GM23338 (cell line): ENCODE results near the gene GAREM2. TPM values are rescaled to one million over a fixed set of nuclear protein-coding genes. Genes with fewer than 3 reads are reported as not detected.

Experiments
- ATAC-seq: fragments of 200-7000 bp; cut with Tn5 transposase; 3 replicates; pipeline ENCODE4 v1.9.1; 2020
- DNase-seq: peaks from one replicate; pipeline ENCODE4 v3.0.0-alpha.2; 2015; ENCODE audit warnings: low spot score
- H2AFZ ChIP-seq: fragments of 200-600 bp; sonication (generic); 2 replicates; pipeline ENCODE4 v1.8.0; 2016; ENCODE audit warnings: antibody characterized with exemption, mild to moderate bottlenecking, moderate library complexity
- H3F3A ChIP-seq: fragments of 200-600 bp; sonication (generic); replicated peaks from 2 replicates; pipeline ENCODE4 v1.8.0; 2017; ENCODE audit warnings: antibody characterized with exemption, mixed run types, low read depth
- H3K27ac ChIP-seq: fragments of 200-600 bp; sonication (generic); 2 replicates; pipeline ENCODE4 v1.6.1; 2016; ENCODE audit warnings: low read depth
- H3K27me3 ChIP-seq: fragments of 200-600 bp; sonication (generic); 2 replicates; pipeline ENCODE4 v1.8.0; 2016; ENCODE audit warnings: mild to moderate bottlenecking, mixed run types, moderate library complexity; ENCODE audit not compliant: insufficient read depth
- H3K36me3 ChIP-seq: fragments of 200-600 bp; sonication (generic); 2 replicates; pipeline ENCODE4 v1.8.0; 2016; ENCODE audit warnings: mild to moderate bottlenecking; ENCODE audit not compliant: insufficient read depth
- H3K4me1 ChIP-seq: fragments of 200-600 bp; sonication (generic); 2 replicates; pipeline ENCODE4 v1.8.0; 2016; ENCODE audit warnings: mild to moderate bottlenecking, moderate library complexity; ENCODE audit not compliant: insufficient read depth
- H3K4me2 ChIP-seq: fragments of 200-600 bp; sonication (generic); 2 replicates; pipeline ENCODE4 v1.7.1; 2017; ENCODE audit warnings: mixed run types
- H3K4me3 ChIP-seq: fragments of 200-600 bp; sonication (generic); 2 replicates; pipeline ENCODE4 v1.6.1; 2016; ENCODE audit warnings: mixed run types
- H3K79me2 ChIP-seq: fragments of 200-600 bp; sonication (generic); replicated peaks from 2 replicates; pipeline ENCODE4 v1.8.0; 2017; ENCODE audit warnings: mild to moderate bottlenecking; ENCODE audit not compliant: insufficient read depth
- H3K9me2 ChIP-seq: fragments of 200-600 bp; sonication (generic); 2 replicates; pipeline ENCODE4 v1.8.0; 2017; ENCODE audit not compliant: insufficient read depth
- H4K20me1 ChIP-seq: fragments of 200-600 bp; sonication (generic); replicated peaks from 2 replicates; pipeline ENCODE4 v1.8.0; 2017; ENCODE audit warnings: mild to moderate bottlenecking; ENCODE audit not compliant: insufficient read depth
- H3K27ac Mint-ChIP-seq: 2 replicates; pipeline ENCODE4 v1.8.0; 2020; ENCODE audit warnings: inconsistent platforms, mild to moderate bottlenecking, moderate library complexity, mixed read lengths
- H3K27me3 Mint-ChIP-seq: 3 replicates; pipeline ENCODE4 v1.8.0; 2022; ENCODE audit warnings: low read depth, mild to moderate bottlenecking, moderate library complexity, mixed read lengths, inconsistent platforms; ENCODE audit not compliant: insufficient read depth, poor library complexity
- H3K36me3 Mint-ChIP-seq: 3 replicates; pipeline ENCODE4 v1.8.0; 2021; ENCODE audit warnings: low read depth, mild to moderate bottlenecking, inconsistent platforms, moderate library complexity, mixed read lengths
- H3K4me1 Mint-ChIP-seq: 3 replicates; pipeline ENCODE4 v1.8.0; 2020; ENCODE audit warnings: mild to moderate bottlenecking, inconsistent platforms, mixed read lengths
- H3K4me3 Mint-ChIP-seq: 3 replicates; pipeline ENCODE4 v1.8.0; 2021; ENCODE audit warnings: moderate library complexity, mild to moderate bottlenecking, inconsistent platforms, mixed read lengths
- H3K9me3 Mint-ChIP-seq: 3 replicates; pipeline ENCODE4 v1.8.0; 2020; ENCODE audit warnings: moderate library complexity, mild to moderate bottlenecking, inconsistent platforms, mixed read lengths
- CREB1 ChIP-seq: fragments of 250-450 bp; sonication (Bioruptor Pico); IDR thresholded peaks from 2 replicates; pipeline ENCODE4 v1.5.0; 2020; ENCODE audit warnings: low read depth, mild to moderate bottlenecking, moderate library complexity
- EZH2 ChIP-seq: fragments of 200-600 bp; sonication (generic); IDR thresholded peaks from one replicate; pipeline ENCODE4 v1.8.0; 2017; ENCODE audit warnings: antibody characterized with exemption, mild to moderate bottlenecking, low read depth; ENCODE audit not compliant: unreplicated experiment
- EZH2phosphoT487 ChIP-seq: fragments of 200-600 bp; sonication (generic); IDR thresholded peaks from one replicate; pipeline ENCODE4 v1.8.1; 2018; ENCODE audit warnings: antibody characterized with exemption; ENCODE audit not compliant: unreplicated experiment
- JUNB ChIP-seq: IDR thresholded peaks from one replicate; pipeline ENCODE4 v1.6.1; 2016; ENCODE audit warnings: antibody characterized with exemption; ENCODE audit not compliant: unreplicated experiment
- NANOG ChIP-seq: IDR thresholded peaks from 2 replicates; pipeline ENCODE4 v1.6.1; 2016; ENCODE audit warnings: antibody characterized with exemption, borderline replicate concordance
- POLR2AphosphoS5 ChIP-seq: IDR thresholded peaks from 2 replicates; pipeline ENCODE4 v1.6.1; 2016; ENCODE audit warnings: antibody characterized with exemption, low read depth
- STAT1 ChIP-seq: IDR thresholded peaks from one replicate; pipeline ENCODE4 v1.6.1; 2016; ENCODE audit warnings: antibody characterized with exemption; ENCODE audit not compliant: unreplicated experiment
- ZNF331 ChIP-seq: fragments of 250-450 bp; sonication (Bioruptor Pico); IDR thresholded peaks from 2 replicates; pipeline ENCODE4 v1.5.0; 2020; ENCODE audit warnings: low read depth, mild to moderate bottlenecking, moderate library complexity
- polyA plus RNA-seq: library from polyadenylated mRNA; unstranded; fragments of >200 nt; fragmentation: Nextera tagmentation; extraction: Ambion mirVana; gene quantifications from 2 replicates; pipeline ENCODE4 v1.2.1, GENCODE V29; 2016
- total RNA-seq: library from RNA; depleted of rRNA; stranded (reverse); fragments of >200 nt; shearing (Covaris generic); gene quantifications from 2 replicates; pipeline ENCODE4 v1.2.3, GENCODE V29; 2014
- TF ChIP-seq, protein P1 (sequence below): IDR thresholded peaks from one replicate; pipeline ENCODE4 v1.6.1; 2018; ENCODE audit warnings: antibody characterized with exemption; ENCODE audit not compliant: unreplicated experiment
- TF ChIP-seq, protein P2 (sequence below): IDR thresholded peaks from 2 replicates; pipeline ENCODE4 v1.6.1; 2016; ENCODE audit warnings: antibody characterized with exemption

GAREM2 gene
- total and polyA plus RNA-seq, 2 experiments from 2014 or later, result 3.8 to 23.8 TPM

DNA sequence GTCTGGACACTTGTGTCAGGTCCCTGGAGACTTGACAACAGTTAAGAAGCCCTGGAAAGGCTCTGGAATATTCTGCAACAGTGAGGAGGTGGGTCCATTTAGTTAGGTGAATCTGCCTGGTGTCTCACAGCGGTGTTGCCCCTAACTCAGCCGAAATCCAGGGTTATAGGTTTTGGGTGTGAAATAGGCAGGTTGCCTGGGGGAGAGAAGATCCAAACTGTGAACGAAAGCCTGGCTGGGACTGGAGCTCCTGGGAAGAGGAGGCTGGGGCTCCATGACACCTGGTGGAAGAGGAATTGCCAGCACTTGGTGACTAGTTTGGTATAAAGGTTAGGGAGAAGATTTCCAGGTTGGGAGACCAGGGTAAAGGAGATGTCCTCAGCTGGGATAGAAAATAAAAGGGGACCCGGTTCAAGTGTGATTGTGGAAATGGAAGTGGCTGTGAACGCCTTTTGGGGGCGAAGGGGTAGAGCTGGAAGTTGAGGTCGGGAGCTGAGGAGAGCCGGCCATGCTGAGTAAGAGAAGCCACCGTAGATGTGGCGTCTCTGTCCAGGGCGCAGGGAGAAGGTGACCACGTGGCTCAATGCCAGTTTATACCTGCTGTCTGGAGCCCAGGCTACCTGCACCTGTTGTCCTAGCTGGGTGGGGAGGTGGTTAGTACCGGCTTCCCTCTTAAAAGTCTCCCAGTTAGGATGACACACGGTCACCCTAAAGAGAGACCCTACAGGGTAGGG is 3.0 kb upstream of the GAREM2 start (continued):
- TF ChIP-seq POLR2AphosphoS5 (no peak), EZH2phosphoT487 (no peak), STAT1 (no peak), CREB1 (CRISPR knock-in tag) (no peak), ZNF331 (CRISPR knock-in tag) (no peak), JUNB (no peak), EZH2 (no peak), NANOG (no peak)
- TF ChIP-seq, protein P1, sequence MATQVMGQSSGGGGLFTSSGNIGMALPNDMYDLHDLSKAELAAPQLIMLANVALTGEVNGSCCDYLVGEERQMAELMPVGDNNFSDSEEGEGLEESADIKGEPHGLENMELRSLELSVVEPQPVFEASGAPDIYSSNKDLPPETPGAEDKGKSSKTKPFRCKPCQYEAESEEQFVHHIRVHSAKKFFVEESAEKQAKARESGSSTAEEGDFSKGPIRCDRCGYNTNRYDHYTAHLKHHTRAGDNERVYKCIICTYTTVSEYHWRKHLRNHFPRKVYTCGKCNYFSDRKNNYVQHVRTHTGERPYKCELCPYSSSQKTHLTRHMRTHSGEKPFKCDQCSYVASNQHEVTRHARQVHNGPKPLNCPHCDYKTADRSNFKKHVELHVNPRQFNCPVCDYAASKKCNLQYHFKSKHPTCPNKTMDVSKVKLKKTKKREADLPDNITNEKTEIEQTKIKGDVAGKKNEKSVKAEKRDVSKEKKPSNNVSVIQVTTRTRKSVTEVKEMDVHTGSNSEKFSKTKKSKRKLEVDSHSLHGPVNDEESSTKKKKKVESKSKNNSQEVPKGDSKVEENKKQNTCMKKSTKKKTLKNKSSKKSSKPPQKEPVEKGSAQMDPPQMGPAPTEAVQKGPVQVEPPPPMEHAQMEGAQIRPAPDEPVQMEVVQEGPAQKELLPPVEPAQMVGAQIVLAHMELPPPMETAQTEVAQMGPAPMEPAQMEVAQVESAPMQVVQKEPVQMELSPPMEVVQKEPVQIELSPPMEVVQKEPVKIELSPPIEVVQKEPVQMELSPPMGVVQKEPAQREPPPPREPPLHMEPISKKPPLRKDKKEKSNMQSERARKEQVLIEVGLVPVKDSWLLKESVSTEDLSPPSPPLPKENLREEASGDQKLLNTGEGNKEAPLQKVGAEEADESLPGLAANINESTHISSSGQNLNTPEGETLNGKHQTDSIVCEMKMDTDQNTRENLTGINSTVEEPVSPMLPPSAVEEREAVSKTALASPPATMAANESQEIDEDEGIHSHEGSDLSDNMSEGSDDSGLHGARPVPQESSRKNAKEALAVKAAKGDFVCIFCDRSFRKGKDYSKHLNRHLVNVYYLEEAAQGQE, result no peak

DNA sequence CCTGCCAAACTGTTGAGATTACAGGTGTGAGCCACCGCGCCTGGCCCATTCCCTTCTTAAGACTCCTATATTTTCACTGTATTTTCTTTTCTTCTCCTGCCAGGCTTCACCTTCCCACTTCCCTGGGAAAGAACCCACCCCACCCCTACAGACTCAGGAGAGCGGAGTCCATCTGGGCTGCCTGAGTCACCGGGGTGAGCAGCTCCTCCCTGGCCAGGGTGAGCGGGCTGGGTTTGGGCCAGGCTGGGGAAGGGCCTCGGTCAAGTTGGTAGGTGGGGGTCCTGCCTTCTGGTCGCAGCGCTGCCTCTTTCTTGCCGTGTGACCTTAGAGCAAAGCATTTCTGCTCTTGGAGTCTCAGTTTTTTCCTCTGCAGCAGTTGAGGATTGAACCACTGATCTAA is 2.1 kb upstream of the GAREM2 start:
- no peak overlapping the region for H2AFZ ChIP-seq
- no peak overlapping the region for H3K4me3 Mint-ChIP-seq
- no peak for DNase-seq
- H3K4me1 Mint-ChIP-seq, result peaks cover 12% of the 10 kb centered on the region
- 0 out of 2 replicates have a peak, but pooled peaks cover 5% of the 10 kb centered on the region for H3F3A ChIP-seq
- H3K27ac ChIP-seq, result no peak overlapping the region
- H3K4me3 ChIP-seq, result no peak overlapping the region
- H3K79me2 ChIP-seq, result peaks cover 12% of the 10 kb centered on the region; the same call in 1 of the 2 replicates
- peaks cover 11% of the 10 kb centered on the region; the same call in 1 of the 2 replicates for H3K4me1 ChIP-seq
- H3K36me3 Mint-ChIP-seq, result peaks cover 3% of the 10 kb centered on the region; the same call in 1 of the 3 replicates
- H3K27me3 Mint-ChIP-seq, result peaks cover 14% of the 10 kb centered on the region
- H3K27me3 ChIP-seq, result no peaks in the 10 kb centered on the region
- ATAC-seq, result no peak
- no peaks in the 10 kb centered on the region for H3K36me3 ChIP-seq
- H3K9me2 ChIP-seq, result no peaks in the 10 kb centered on the region
- H3K27ac Mint-ChIP-seq, result no peak overlapping the region
- no peak overlapping the region for H3K4me2 ChIP-seq
- peaks cover 5% of the 10 kb centered on the region; the same call in 2 of the 3 replicates for H3K9me3 Mint-ChIP-seq
- H4K20me1 ChIP-seq, result peaks cover 10% of the 10 kb centered on the region
- TF ChIP-seq, protein P1, result no peak
- TF ChIP-seq, protein P2, sequence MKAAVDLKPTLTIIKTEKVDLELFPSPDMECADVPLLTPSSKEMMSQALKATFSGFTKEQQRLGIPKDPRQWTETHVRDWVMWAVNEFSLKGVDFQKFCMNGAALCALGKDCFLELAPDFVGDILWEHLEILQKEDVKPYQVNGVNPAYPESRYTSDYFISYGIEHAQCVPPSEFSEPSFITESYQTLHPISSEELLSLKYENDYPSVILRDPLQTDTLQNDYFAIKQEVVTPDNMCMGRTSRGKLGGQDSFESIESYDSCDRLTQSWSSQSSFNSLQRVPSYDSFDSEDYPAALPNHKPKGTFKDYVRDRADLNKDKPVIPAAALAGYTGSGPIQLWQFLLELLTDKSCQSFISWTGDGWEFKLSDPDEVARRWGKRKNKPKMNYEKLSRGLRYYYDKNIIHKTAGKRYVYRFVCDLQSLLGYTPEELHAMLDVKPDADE, result no peak
- TF ChIP-seq JUNB, result no peak
